Astrocyte (in vitro differentiated cells and primary cell): Measurements from ENCODE around the gene PRR16.

Source experiments
- EZH2 ChIP-seq: IDR thresholded peaks from 2 replicates; pipeline ENCODE4 v1.6.1; 2012; ENCODE audit warnings: mild to moderate bottlenecking, low read length, inconsistent platforms; ENCODE audit not compliant: insufficient read depth
- TF ChIP-seq, protein P1 (sequence below): IDR thresholded peaks from 2 replicates; pipeline ENCODE4 v1.5.1; 2011; ENCODE audit warnings: low read depth, mild to moderate bottlenecking, inconsistent platforms, low read length, moderate library complexity; ENCODE audit not compliant: insufficient read depth

DNA sequence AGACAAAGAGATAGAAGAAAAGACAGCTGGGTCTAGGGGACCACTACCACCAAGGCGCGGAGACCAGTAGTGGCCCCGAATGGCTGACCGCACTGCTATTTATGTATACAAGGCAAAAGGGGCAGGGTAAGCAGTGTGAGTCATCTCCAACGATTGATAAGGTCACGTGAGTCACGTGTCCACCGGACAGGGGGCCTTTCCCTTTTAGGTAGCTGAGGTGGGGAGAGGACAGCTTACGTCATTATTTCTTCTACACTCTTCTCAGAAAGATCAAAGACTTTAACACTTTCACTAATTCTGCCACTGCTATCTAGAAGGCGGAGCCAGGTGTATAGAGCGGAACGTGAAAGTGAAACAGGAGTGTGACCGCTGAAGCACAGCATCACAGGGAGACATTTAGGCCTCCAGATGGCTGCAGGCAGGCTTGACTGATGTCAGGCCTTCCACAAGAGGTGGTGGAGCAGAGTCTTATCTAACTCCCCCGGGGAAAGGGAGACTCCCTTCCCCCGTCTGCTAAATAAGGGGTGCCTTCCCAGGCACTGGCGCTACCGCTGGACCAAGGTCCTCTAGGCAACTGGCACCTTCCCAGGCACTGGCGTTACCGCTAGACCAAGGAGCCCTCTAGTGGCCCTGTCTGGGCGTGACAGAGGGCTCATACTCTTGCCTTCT, 6.1 kb upstream of the PRR16 start:
- TF ChIP-seq, protein P1, sequence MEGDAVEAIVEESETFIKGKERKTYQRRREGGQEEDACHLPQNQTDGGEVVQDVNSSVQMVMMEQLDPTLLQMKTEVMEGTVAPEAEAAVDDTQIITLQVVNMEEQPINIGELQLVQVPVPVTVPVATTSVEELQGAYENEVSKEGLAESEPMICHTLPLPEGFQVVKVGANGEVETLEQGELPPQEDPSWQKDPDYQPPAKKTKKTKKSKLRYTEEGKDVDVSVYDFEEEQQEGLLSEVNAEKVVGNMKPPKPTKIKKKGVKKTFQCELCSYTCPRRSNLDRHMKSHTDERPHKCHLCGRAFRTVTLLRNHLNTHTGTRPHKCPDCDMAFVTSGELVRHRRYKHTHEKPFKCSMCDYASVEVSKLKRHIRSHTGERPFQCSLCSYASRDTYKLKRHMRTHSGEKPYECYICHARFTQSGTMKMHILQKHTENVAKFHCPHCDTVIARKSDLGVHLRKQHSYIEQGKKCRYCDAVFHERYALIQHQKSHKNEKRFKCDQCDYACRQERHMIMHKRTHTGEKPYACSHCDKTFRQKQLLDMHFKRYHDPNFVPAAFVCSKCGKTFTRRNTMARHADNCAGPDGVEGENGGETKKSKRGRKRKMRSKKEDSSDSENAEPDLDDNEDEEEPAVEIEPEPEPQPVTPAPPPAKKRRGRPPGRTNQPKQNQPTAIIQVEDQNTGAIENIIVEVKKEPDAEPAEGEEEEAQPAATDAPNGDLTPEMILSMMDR, result peak; percentile 48
- TF ChIP-seq EZH2, result no peak
